GM19043 (cell line): ENCODE data around the gene GJA1.
"Not testable (repeated sequence)": the region's sequence is repeated elsewhere in the genome, so short reads cannot be mapped to it uniquely, and the experiment has no call there.

Experiments used
- ATAC-seq: cut with Tn5 transposase; IDR thresholded peaks from one replicate; pipeline ENCODE4 v1.9.1; 2021; ENCODE audit warnings: low read depth; ENCODE audit not compliant: unreplicated experiment

GJA1 gene

GRCh38 chr6:121435444-121436069 is at the start of gene GJA1:
TSS of gene GJA1 (plus strand) at chr6:121435646. CDS start at chr6:121446848, 11,202 bp downstream.
- ATAC-seq: no peak

GRCh38 chr6:121386551-121386950 is 48.9 kb upstream of the GJA1 start:
- not testable (repeated sequence) for ATAC-seq

- no peak for ATAC-seq
These were observed 46.0 kb upstream of the GJA1 start for GRCh38 chr6:121389419-121389818.

- ATAC-seq: no peak
These were observed 41.5 kb upstream of the GJA1 start for GRCh38 chr6:121393731-121394505.

GRCh38 chr6:121395736-121396135 is 39.7 kb upstream of the GJA1 start:
- no peak for ATAC-seq

- not testable (repeated sequence) for ATAC-seq
These were observed 38.3 kb upstream of the GJA1 start for GRCh38 chr6:121397188-121397587.

- ATAC-seq: no peak
These were observed 37.3 kb upstream of the GJA1 start for GRCh38 chr6:121398127-121398526.

- ATAC-seq: no peak
These were observed 35.5 kb upstream of the GJA1 start for GRCh38 chr6:121399966-121400365.

GRCh38 chr6:121403964-121404363 is 31.5 kb upstream of the GJA1 start:
- no peak for ATAC-seq

- no peak for ATAC-seq
These were observed 30.1 kb upstream of the GJA1 start for GRCh38 chr6:121405306-121405705.

GRCh38 chr6:121408321-121408720 is 27.1 kb upstream of the GJA1 start:
- ATAC-seq: no peak

GRCh38 chr6:121413879-121414278 is 21.6 kb upstream of the GJA1 start:
- no peak for ATAC-seq

- no peak for ATAC-seq
These were observed 17.1 kb upstream of the GJA1 start for GRCh38 chr6:121418346-121418745.

- ATAC-seq: no peak
These were observed 8.8 kb upstream of the GJA1 start for GRCh38 chr6:121426686-121427085.

- no peak for ATAC-seq
These were observed 6.3 kb upstream of the GJA1 start for GRCh38 chr6:121428872-121429756.

GRCh38 chr6:121430514-121431460 is 4.7 kb upstream of the GJA1 start:
- ATAC-seq: no peak

GRCh38 chr6:121431776-121432175 is 3.7 kb upstream of the GJA1 start:
- ATAC-seq: not testable (repeated sequence)

GRCh38 chr6:121434037-121434770 is 1.2 kb upstream of the GJA1 start:
- ATAC-seq: no peak

GRCh38 chr6:121436274-121436857 is 920 bp downstream of the GJA1 start:
- ATAC-seq: no peak
